ENCODE results near the gene TBL1X.
"Not testable (repeated sequence)": the region's sequence is repeated elsewhere in the genome, so short reads cannot be mapped to it uniquely, and the experiment has no call there.

The TBL1X gene

GRCh38 chrX:9536156-9536555, 71.3 kb downstream of the TBL1X start:
- not testable (repeated sequence) for DNase-seq (ENCODE audit: low read depth in 2 of 2)

- DNase-seq (ENCODE audit: low read depth in 2 of 2) = no peak
Measured at GRCh38 chrX:9537781-9538180, 72.9 kb downstream of the TBL1X start.

GRCh38 chrX:9538544-9539045, 73.7 kb downstream of the TBL1X start:
- DNase-seq (ENCODE audit: low read depth in 2 of 2) = no peak

- DNase-seq (ENCODE audit: low read depth in 2 of 2) = no peak
Measured at GRCh38 chrX:9539605-9540387, 74.9 kb downstream of the TBL1X start.

- DNase-seq (ENCODE audit: low read depth in 2 of 2) = no peak
Measured at GRCh38 chrX:9542106-9542760, 77.4 kb downstream of the TBL1X start.

- no peak for DNase-seq (ENCODE audit: low read depth in 2 of 2)
Measured at GRCh38 chrX:9542761-9543111, 77.9 kb downstream of the TBL1X start.

- DNase-seq (ENCODE audit: low read depth in 2 of 2) = no peak
Measured at GRCh38 chrX:9555354-9555753, 90.5 kb downstream of the TBL1X start.

- DNase-seq (ENCODE audit: low read depth in 2 of 2) = no peak
Measured at GRCh38 chrX:9557091-9557490, 92.2 kb downstream of the TBL1X start.

- no peak for DNase-seq (ENCODE audit: low read depth in 2 of 2)
Measured at GRCh38 chrX:9557521-9557920, 92.7 kb downstream of the TBL1X start.

- no peak for DNase-seq (ENCODE audit: low read depth in 2 of 2)
Measured at GRCh38 chrX:9558615-9559014, 93.8 kb downstream of the TBL1X start.

- no peak for DNase-seq (ENCODE audit: low read depth in 2 of 2)
Measured at GRCh38 chrX:9560219-9560618, 95.4 kb downstream of the TBL1X start.

- DNase-seq (ENCODE audit: low read depth in 2 of 2) = no peak
Measured at GRCh38 chrX:9561199-9561598, 96.3 kb downstream of the TBL1X start.

- no peak for DNase-seq (ENCODE audit: low read depth in 2 of 2)
Measured at GRCh38 chrX:9562851-9563250, 98.0 kb downstream of the TBL1X start.

GRCh38 chrX:9566150-9566621, 101.3 kb downstream of the TBL1X start:
- DNase-seq (ENCODE audit: low read depth in 2 of 2) = peak in 1 of 2 experiments; percentile 4

- no peak for DNase-seq (ENCODE audit: low read depth in 2 of 2)
Measured at GRCh38 chrX:9569876-9570301, 105.0 kb downstream of the TBL1X start.

- no peak for DNase-seq (ENCODE audit: low read depth in 2 of 2)
Measured at GRCh38 chrX:9573282-9574106, 108.6 kb downstream of the TBL1X start.

GRCh38 chrX:9576059-9576458, 111.2 kb downstream of the TBL1X start:
- DNase-seq (ENCODE audit: low read depth in 2 of 2) = no peak

GRCh38 chrX:9577555-9577954, 112.7 kb downstream of the TBL1X start:
- DNase-seq (ENCODE audit: low read depth in 2 of 2) = no peak

- DNase-seq (ENCODE audit: low read depth in 2 of 2) = no peak
Measured at GRCh38 chrX:9578083-9578779, 113.4 kb downstream of the TBL1X start.

- DNase-seq (ENCODE audit: low read depth in 2 of 2) = no peak
Measured at GRCh38 chrX:9581771-9582385, 117.0 kb downstream of the TBL1X start.

GRCh38 chrX:9582956-9583355, 118.1 kb downstream of the TBL1X start:
- DNase-seq (ENCODE audit: low read depth in 2 of 2) = no peak

Measured in stimulated activated CD4-positive, alpha-beta T cell treated with anti-CD3 and anti-CD28 coated beads, Interleukin-12 subunit alpha, Interleukin-12 subunit beta, amount 100 ng/mL, for 24 hours (primary cell).